ENCODE measurements around the gene KCNIP1.

The KCNIP1 gene

GRCh38 chr5:170509348-170509660 lies 5.5 kb downstream of the KCNIP1 start:
- no peak for DNase-seq

GRCh38 chr5:170510126-170510525 lies 6.3 kb downstream of the KCNIP1 start:
- DNase-seq: no peak

GRCh38 chr5:170510559-170510958 lies 6.7 kb downstream of the KCNIP1 start:
- DNase-seq: no peak

- DNase-seq: no peak
These were observed 7.9 kb downstream of the KCNIP1 start for GRCh38 chr5:170511551-170512258.

GRCh38 chr5:170513856-170514525 lies 10.2 kb downstream of the KCNIP1 start:
- no peak for DNase-seq

- DNase-seq: no peak
These were observed 13.6 kb downstream of the KCNIP1 start for GRCh38 chr5:170517411-170517810.

GRCh38 chr5:170518277-170518676 lies 14.5 kb downstream of the KCNIP1 start:
- no peak for DNase-seq

- no peak for DNase-seq
These were observed 15.7 kb downstream of the KCNIP1 start for GRCh38 chr5:170519549-170519948.

- no peak for DNase-seq
These were observed 16.6 kb downstream of the KCNIP1 start for GRCh38 chr5:170520372-170520771.

- no peak for DNase-seq
These were observed 18.7 kb downstream of the KCNIP1 start for GRCh38 chr5:170522211-170523141.

- no peak for DNase-seq
These were observed 19.3 kb downstream of the KCNIP1 start for GRCh38 chr5:170523142-170523551.

GRCh38 chr5:170523830-170524229 lies 20.0 kb downstream of the KCNIP1 start:
- no peak for DNase-seq

- DNase-seq: no peak
These were observed 20.8 kb downstream of the KCNIP1 start for GRCh38 chr5:170524576-170524975.

GRCh38 chr5:170525470-170526211 lies 21.8 kb downstream of the KCNIP1 start:
- DNase-seq: no peak

- DNase-seq: no peak
These were observed 24.2 kb downstream of the KCNIP1 start for GRCh38 chr5:170527991-170528390.

GRCh38 chr5:170528976-170529375 lies 25.2 kb downstream of the KCNIP1 start:
- DNase-seq: no peak

GRCh38 chr5:170532935-170533334 lies 29.1 kb downstream of the KCNIP1 start:
- DNase-seq: no peak

- no peak for DNase-seq
These were observed 29.6 kb downstream of the KCNIP1 start for GRCh38 chr5:170533383-170533782.

- DNase-seq: no peak
These were observed 30.4 kb downstream of the KCNIP1 start for GRCh38 chr5:170534177-170534576.

GRCh38 chr5:170534941-170535340 lies 31.1 kb downstream of the KCNIP1 start:
- DNase-seq: no peak

- no peak for DNase-seq
These were observed 32.7 kb downstream of the KCNIP1 start for GRCh38 chr5:170536525-170536924.

GRCh38 chr5:170537451-170538095 lies 33.8 kb downstream of the KCNIP1 start:
- no peak for DNase-seq

- no peak for DNase-seq
These were observed 34.3 kb downstream of the KCNIP1 start for GRCh38 chr5:170538096-170538465.

All from CD4-positive, alpha-beta T cell treated with Interleukin-4 for 4 hours (primary cell).